BE2C (cell line): Measurements from ENCODE around the gene TMEM132E.

Experiments used
- DNase-seq: peaks from one replicate; pipeline ENCODE4 v3.0.0-alpha.2; 2020
- H3K27me3 ChIP-seq: fragments of 250-450 bp; sonication (Bioruptor Pico); 2 replicates; pipeline ENCODE4 v1.5.1; 2020; ENCODE audit warnings: mild to moderate bottlenecking
- H3K36me3 ChIP-seq: fragments of 250-450 bp; sonication (Bioruptor Pico); 2 replicates; pipeline ENCODE4 v1.5.1; 2020; ENCODE audit warnings: mild to moderate bottlenecking
- H3K4me1 ChIP-seq: fragments of 250-450 bp; sonication (Bioruptor Pico); 2 replicates; pipeline ENCODE4 v1.5.1; 2020
- H3K4me3 ChIP-seq: 2 replicates; pipeline ENCODE4 v1.5.1; 2011; ENCODE audit warnings: low read depth, low read length
- H3K9me3 ChIP-seq: fragments of 250-450 bp; sonication (Bioruptor Pico); 2 replicates; pipeline ENCODE4 v1.5.1; 2020
- TF ChIP-seq, protein P1 (sequence below): IDR thresholded peaks from 2 replicates; pipeline ENCODE4 v1.5.1; 2012; ENCODE audit warnings: mild to moderate bottlenecking, low read depth, low read length

TMEM132E gene

DNA sequence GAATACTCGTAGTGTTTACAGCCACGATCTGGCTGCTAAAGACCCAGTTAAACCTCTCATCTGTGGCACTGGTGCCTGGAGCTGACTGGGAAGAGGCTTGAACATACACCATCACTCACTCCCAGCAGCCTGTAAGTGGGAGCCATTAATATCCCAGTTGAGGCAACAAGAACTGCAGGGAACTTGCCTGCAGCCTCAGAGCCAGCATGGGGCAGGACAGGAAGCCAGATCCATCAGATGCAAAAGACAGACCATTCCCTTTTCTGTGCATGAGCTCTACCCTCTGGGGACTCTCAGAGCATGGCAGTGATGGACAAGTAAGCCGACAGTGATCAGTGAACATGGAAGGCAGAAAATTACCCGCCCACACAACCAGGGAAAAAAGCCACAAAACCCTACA is 91.8 kb downstream of the TMEM132E start:
- Histone ChIP-seq H3K27me3 (no peaks in the 10 kb centered on the region), H3K4me1 (peaks cover 11% of the 10 kb centered on the region; the same call in 1 of the 2 replicates), H3K9me3 (no peaks in the 10 kb centered on the region), H3K4me3 (no peak overlapping the region), H3K36me3 (no peaks in the 10 kb centered on the region)
- TF ChIP-seq, protein P1, sequence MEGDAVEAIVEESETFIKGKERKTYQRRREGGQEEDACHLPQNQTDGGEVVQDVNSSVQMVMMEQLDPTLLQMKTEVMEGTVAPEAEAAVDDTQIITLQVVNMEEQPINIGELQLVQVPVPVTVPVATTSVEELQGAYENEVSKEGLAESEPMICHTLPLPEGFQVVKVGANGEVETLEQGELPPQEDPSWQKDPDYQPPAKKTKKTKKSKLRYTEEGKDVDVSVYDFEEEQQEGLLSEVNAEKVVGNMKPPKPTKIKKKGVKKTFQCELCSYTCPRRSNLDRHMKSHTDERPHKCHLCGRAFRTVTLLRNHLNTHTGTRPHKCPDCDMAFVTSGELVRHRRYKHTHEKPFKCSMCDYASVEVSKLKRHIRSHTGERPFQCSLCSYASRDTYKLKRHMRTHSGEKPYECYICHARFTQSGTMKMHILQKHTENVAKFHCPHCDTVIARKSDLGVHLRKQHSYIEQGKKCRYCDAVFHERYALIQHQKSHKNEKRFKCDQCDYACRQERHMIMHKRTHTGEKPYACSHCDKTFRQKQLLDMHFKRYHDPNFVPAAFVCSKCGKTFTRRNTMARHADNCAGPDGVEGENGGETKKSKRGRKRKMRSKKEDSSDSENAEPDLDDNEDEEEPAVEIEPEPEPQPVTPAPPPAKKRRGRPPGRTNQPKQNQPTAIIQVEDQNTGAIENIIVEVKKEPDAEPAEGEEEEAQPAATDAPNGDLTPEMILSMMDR: no peak
- DNase-seq: no peak

DNA sequence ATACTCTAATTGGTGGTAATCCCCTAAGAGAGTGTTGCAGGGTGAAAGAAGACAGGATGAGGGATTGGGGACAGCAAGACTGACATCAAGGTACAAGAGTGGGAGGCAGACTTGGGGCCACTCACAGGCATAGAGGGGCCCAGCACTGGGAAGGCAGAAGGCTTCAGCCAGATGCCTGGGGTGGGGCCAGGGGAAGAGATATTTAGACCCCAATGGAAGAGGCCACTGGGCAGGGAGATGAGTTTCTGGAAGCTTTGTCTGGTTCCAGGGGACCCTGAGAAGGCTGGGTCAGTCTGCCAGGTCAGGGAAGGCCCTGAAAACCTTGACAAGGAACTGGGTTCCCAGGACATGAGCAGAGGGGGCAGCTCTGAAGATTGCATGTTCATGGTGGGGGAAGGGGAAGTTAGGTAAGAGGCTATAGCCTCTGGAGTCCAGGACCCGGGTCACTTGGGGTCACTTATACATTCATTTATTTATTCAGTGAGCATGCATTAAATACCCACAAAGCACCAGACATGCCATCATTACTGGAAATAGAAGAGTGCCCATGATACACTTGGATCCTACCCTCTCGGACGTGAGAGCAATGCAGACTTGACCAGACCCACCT is 92.9 kb downstream of the TMEM132E start:
- H3K9me3 ChIP-seq: no peaks in the 10 kb centered on the region
- no peaks in the 10 kb centered on the region for H3K27me3 ChIP-seq
- no peak for DNase-seq
- TF ChIP-seq, protein P1: no peak
- H3K36me3 ChIP-seq: no peaks in the 10 kb centered on the region
- H3K4me3 ChIP-seq: no peak overlapping the region
- peaks cover 11% of the 10 kb centered on the region; the same call in 1 of the 2 replicates for H3K4me1 ChIP-seq

DNA sequence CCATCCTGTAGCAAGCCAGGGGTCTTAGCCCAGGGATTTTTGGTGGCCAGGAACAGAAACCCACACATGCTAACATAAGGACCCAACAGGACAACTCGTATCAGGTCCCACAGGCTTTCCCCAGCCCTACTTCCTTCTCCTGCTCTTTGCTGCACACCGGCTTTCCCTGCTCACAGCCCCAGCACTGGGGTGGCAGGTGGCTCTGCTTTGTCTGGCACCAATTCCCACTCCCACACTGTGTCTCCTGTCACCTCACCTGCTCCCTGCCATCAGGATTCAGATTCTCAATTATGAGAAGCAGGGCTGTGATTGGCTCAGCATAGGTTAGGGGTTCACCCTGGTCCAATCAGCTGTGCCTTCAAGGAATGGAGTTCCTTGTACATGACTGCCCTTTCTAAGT is 94.1 kb downstream of the TMEM132E start:
- Histone ChIP-seq H3K36me3 (no peaks in the 10 kb centered on the region), H3K9me3 (no peaks in the 10 kb centered on the region), H3K4me3 (no peak overlapping the region), H3K4me1 (peaks cover 2% of the 10 kb centered on the region; the same call in 1 of the 2 replicates), H3K27me3 (no peaks in the 10 kb centered on the region)
- DNase-seq: no peak
- TF ChIP-seq, protein P1: no peak

DNA sequence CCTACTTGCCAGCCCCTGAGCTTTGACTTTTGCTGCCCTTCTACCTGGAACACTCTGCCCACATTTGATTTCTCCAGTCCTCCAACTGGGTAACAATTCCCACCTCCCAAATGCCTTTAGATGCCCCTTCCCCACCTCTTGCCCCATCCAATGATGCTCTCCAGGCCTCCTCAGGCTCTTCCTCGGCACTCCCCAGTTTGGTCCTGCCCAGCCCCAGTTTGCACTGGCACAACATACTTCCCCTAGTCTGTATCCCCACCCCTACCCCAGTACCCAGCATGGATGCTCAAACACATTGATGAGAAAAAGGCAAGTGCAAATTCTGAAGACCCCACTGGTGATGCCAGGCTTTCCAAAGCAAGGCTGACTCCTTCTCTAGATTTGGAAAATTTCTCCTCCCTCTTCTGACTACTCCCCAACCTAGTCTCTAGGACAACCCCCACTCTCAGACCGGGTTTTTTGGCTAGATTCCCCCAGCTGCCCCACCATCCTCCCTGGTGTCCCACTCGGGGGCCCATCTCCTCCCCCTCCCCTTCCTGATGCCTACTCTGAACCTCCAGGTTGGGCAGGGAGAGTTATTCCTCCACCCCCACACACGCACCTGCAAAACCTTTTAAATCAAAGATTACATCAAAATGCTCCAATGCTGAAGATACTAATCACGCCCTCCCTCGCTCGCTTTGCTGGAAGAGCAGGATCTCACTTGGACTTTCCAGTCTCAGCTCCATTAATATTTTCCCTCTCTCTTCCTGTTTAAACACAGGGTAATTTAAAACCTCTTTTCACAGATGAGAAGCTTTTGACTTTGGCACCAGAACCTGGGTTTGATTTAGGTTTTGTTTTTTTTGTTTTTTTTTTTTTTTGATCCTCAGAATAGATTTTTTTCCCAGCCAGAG is 94.9 kb downstream of the TMEM132E start:
- Histone ChIP-seq H3K4me3 (no peak overlapping the region), H3K36me3 (no peaks in the 10 kb centered on the region), H3K9me3 (no peaks in the 10 kb centered on the region), H3K4me1 (no peaks in the 10 kb centered on the region; the same call in 1 of the 2 replicates), H3K27me3 (no peaks in the 10 kb centered on the region)
- DNase-seq: no peak
- TF ChIP-seq, protein P1: no peak

DNA sequence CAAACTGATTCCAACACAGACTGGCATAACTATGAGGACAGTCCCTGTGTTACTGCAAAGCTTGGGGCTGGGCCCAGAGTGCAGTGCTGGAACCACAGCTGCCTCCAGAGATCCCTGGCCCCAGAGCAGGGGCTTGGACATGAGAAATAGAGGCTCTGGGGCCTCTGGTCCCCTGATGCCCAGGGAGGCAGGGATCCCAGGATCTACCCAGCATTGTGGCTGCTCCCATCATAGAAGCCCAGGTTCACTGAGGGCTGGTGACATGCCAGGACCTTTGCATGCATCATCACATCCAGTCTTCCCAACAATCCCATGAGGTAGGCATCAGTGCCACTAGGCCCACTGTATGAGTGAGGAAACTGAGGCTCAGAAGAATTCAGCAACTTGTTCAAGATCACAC is 95.8 kb downstream of the TMEM132E start:
- H3K36me3 ChIP-seq: no peaks in the 10 kb centered on the region
- H3K4me3 ChIP-seq: no peak overlapping the region
- H3K27me3 ChIP-seq: no peaks in the 10 kb centered on the region
- TF ChIP-seq, protein P1: no peak
- H3K9me3 ChIP-seq: no peaks in the 10 kb centered on the region
- no peaks in the 10 kb centered on the region; the same call in 1 of the 2 replicates for H3K4me1 ChIP-seq
- DNase-seq: no peak

DNA sequence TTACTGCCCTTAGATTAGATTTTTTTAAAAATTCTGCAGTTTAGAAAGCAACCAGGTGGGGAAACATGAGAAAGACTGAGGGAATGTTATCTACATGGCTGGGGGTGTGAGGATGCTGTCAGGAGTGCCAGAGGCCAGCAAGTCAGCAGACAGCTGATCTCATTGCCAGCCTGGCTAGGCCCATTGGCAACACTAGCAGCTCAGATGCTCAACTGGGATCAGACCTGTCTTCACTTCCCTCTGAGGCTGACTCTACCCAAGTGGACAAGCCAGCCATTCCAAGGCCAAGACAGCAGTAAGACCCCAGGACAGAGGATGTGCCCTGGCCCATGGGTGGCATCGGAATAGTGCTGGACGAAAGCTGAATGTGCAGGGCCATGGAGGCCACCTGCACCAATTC is 96.2 kb downstream of the TMEM132E start:
- TF ChIP-seq, protein P1: no peak

More for the DNA sequence above, 96.2 kb downstream of the TMEM132E start:
- Histone ChIP-seq H3K4me1 (no peaks in the 10 kb centered on the region; the same call in 1 of the 2 replicates), H3K4me3 (no peak overlapping the region), H3K36me3 (no peaks in the 10 kb centered on the region), H3K9me3 (no peaks in the 10 kb centered on the region), H3K27me3 (no peaks in the 10 kb centered on the region)
- DNase-seq: no peak
